Left ventricle myocardium inferior (tissue), 1 donor: ENCODE results near the gene MTARC2. TPM values are rescaled to one million over a fixed set of nuclear protein-coding genes. Genes with fewer than 3 reads are reported as not detected.

Source experiments
- DNase-seq: peaks from one replicate; pipeline ENCODE4 v3.0.0-alpha.2; 2020
- H3K27ac ChIP-seq: fragments of 200-600 bp; replicated peaks from 2 replicates; pipeline ENCODE4 v1.8.0; 2021
- H3K27me3 ChIP-seq: fragments of 200-600 bp; 2 replicates; pipeline ENCODE4 v1.8.0; 2021; ENCODE audit warnings: low read depth
- H3K36me3 ChIP-seq: fragments of 200-600 bp; 2 replicates; pipeline ENCODE4 v1.8.0; 2021
- H3K4me1 ChIP-seq: fragments of 200-600 bp; 2 replicates; pipeline ENCODE4 v1.8.0; 2021
- H3K4me3 ChIP-seq: fragments of 200-600 bp; 2 replicates; pipeline ENCODE4 v1.8.0; 2021; ENCODE audit warnings: mild to moderate bottlenecking, moderate library complexity
- H3K9me3 ChIP-seq: fragments of 200-600 bp; replicated peaks from 2 replicates; pipeline ENCODE4 v1.8.0; 2021
- CTCF ChIP-seq: fragments of 200-600 bp; IDR thresholded peaks from 2 replicates; pipeline ENCODE4 v1.8.0; 2021; ENCODE audit warnings: antibody characterized with exemption, mild to moderate bottlenecking, borderline replicate concordance
- intact Hi-C: fragments of 100-400 bp; cut with micrococcal nuclease; formaldehyde crosslinking; loops from one replicate; pipeline ENCODE4 v1.11.0; 2022
- total RNA-seq: library from RNA; stranded (reverse); fragmentation: NEBNext Ultra II Directional; extraction: Animal tissue kit (Norgen Biotek cat#: 25700); gene quantifications from one replicate; pipeline ENCODE4 v1.2.1, GENCODE V29; 2021
- donor health status: DM: no; HTN: yes; CAD: no; lungs with severe emphysema.

MTARC2 gene
- total RNA-seq, 1 donor from 2014 or later: 22.6 TPM

GRCh38 chr1:220769205-220769604 lies 21.1 kb downstream of the MTARC2 start:
- Histone ChIP-seq H3K27ac (no peak overlapping the region), H3K4me1 (peaks cover 54% of the 10 kb centered on the region), H3K36me3 (peaks cover 50% of the 10 kb centered on the region), H3K4me3 (no peak overlapping the region), H3K27me3 (no peaks in the 10 kb centered on the region), H3K9me3 (no peaks in the 10 kb centered on the region)
- intact Hi-C loops: no loop called here
- no peak for DNase-seq
- TF ChIP-seq CTCF: no peak

- no peak for DNase-seq
- no peak for TF ChIP-seq CTCF
- Histone ChIP-seq H3K27me3 (no peaks in the 10 kb centered on the region), H3K36me3 (peaks cover 48% of the 10 kb centered on the region), H3K27ac (peak overlapping the region; percentile 42), H3K9me3 (no peaks in the 10 kb centered on the region), H3K4me1 (peaks cover 46% of the 10 kb centered on the region), H3K4me3 (no peak overlapping the region)
- intact Hi-C loops: no loop called here
Measured at GRCh38 chr1:220770245-220770913, 22.3 kb downstream of the MTARC2 start.

DNA sequence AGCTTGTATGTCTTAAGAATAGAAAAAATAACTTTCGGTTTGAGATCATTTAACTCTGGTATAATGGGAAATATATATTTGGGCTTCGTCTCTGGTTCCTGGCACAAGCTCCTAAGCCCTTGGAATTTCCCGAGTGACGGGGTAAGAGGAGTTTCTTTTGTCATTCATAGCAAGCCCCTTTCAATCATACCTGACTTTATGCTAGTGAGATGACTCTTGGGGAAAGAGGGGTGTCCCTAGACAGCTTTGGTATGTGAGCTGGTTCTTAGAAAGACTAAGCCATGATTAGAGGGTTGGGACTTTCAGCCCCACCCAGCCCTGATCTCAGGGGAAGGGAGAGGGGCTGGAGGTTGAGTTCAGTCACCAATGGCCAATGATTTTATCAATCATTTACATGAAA lies 24.7 kb downstream of the MTARC2 start:
- H3K4me1 ChIP-seq: peaks cover 34% of the 10 kb centered on the region
- no peak overlapping the region for H3K27ac ChIP-seq
- DNase-seq: no peak
- no peaks in the 10 kb centered on the region for H3K27me3 ChIP-seq
- H3K9me3 ChIP-seq: no peaks in the 10 kb centered on the region
- intact Hi-C loops: no loop called here
- no peak for TF ChIP-seq CTCF
- no peak overlapping the region for H3K4me3 ChIP-seq
- H3K36me3 ChIP-seq: peaks cover 50% of the 10 kb centered on the region

- DNase-seq: no peak
- peaks cover 20% of the 10 kb centered on the region for H3K4me1 ChIP-seq
- H3K27me3 ChIP-seq: no peaks in the 10 kb centered on the region
- intact Hi-C loops: loop anchor here (5.0 kb wide), 1 partner anchor 93 kb away; no protein-coding TSS in a partner anchor
- peaks cover 46% of the 10 kb centered on the region for H3K36me3 ChIP-seq
- H3K9me3 ChIP-seq: no peaks in the 10 kb centered on the region
- TF ChIP-seq CTCF: peak; percentile 90
- no peak overlapping the region for H3K27ac ChIP-seq
- no peak overlapping the region for H3K4me3 ChIP-seq
Measured at GRCh38 chr1:220775240-220775853, 27.2 kb downstream of the MTARC2 start.

DNA sequence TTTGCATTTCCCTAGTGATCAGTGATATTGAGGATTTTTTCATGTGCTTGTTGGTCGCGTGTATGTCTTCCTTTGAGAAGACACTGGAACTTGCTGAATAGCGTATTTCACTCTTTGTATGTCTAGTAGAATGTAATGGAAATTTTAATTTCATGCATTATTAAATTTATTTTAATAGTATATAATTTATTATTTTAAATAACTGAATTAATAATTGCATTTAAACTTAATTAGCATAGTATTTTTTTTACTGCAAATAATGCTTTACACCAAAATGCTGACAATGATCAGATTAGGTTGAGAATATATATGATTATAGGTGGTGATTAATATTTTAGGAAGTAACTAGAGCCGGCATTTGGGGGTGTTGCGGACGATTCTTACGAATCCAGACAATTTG lies 28.1 kb downstream of the MTARC2 start:
- peaks cover 44% of the 10 kb centered on the region for H3K36me3 ChIP-seq

More for the DNA sequence above, 28.1 kb downstream of the MTARC2 start:
- DNase-seq: no peak
- H3K27me3 ChIP-seq: no peaks in the 10 kb centered on the region
- intact Hi-C loops: loop anchor here (5.0 kb wide), 1 partner anchor 94 kb away; no protein-coding TSS in a partner anchor
- H3K4me1 ChIP-seq: peaks cover 12% of the 10 kb centered on the region
- H3K9me3 ChIP-seq: no peaks in the 10 kb centered on the region
- no peak overlapping the region for H3K27ac ChIP-seq
- no peak for TF ChIP-seq CTCF
- no peak overlapping the region for H3K4me3 ChIP-seq
